HG02938 (cell line): Measurements from ENCODE around the gene EPN3.

Source experiments
- ATAC-seq: cut with Tn5 transposase; IDR thresholded peaks from one replicate; pipeline ENCODE4 v1.9.1; 2021; ENCODE audit warnings: mild to moderate bottlenecking, moderate library complexity; ENCODE audit not compliant: unreplicated experiment

EPN3 gene

GRCh38 chr17:50547736-50548083 lies 15.2 kb downstream of the EPN3 start:
- ATAC-seq: no peak

- no peak for ATAC-seq
Observed at GRCh38 chr17:50548831-50549230, 16.3 kb downstream of the EPN3 start.

- ATAC-seq: no peak
Observed at GRCh38 chr17:50549256-50549941, 16.9 kb downstream of the EPN3 start.

DNA sequence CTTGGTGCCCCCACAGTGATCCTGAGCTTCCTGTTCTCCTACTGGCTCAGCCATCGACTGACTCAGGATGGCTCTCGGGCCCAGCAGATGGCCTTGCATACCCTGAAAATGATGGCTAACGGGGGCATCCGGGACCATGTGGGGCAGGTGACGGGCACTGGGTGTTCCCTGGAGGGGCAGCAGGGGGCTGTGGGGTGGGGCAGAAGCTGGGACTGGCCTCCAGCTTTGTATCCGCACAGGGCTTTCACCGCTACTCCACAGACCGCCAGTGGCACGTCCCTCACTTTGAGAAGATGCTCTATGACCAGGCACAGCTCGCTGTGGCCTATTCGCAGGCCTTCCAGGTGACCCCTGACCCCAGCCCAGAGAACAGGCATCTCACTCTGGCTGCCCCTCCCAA lies 17.4 kb downstream of the EPN3 start:
- ATAC-seq: no peak

DNA sequence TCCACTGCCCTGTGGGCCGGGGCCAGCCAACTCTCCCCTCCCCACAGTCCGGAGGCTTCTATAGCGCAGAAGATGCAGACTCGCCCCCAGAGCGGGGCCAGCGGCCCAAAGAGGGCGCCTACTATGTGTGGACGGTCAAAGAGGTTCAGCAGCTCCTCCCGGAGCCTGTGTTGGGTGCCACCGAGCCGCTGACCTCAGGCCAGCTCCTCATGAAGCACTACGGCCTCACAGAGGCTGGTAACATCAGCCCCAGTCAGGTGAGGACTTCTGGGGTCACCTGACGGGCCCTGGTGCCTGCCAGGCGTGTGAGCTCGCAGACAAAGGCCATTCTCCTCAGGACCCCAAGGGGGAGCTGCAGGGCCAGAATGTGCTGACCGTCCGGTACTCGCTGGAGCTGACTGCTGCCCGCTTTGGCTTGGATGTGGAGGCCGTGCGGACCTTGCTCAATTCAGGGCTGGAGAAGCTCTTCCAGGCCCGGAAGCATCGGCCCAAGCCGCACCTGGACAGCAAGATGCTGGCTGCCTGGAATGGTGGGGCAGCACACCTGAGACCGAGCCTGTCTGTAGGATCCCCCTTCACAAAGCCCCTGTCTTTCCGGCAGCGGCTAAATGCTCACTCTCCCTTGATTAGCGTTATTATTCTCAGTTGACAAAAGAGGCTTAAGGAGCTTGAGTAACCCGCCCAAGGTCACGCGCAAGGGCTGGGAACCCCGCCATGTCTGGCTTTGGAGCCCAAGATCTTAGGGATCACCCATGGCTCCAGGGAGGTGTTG lies 18.3 kb downstream of the EPN3 start:
- no peak for ATAC-seq

DNA sequence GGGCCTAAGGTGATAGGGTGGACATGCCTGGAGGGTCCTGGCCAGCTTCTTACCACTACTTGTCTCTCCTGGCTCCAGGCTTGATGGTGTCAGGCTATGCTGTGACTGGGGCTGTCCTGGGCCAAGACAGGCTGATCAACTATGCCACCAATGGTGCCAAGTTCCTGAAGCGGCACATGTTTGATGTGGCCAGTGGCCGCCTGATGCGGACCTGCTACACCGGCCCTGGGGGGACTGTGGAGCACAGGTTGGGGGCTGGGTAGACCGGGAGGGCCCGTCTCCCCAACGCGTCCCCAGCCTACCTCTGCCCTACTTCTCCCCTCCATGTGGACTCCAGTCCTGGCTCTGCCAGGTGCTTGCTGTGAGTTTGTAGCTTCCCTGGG lies 18.9 kb downstream of the EPN3 start:
- ATAC-seq: no peak

DNA sequence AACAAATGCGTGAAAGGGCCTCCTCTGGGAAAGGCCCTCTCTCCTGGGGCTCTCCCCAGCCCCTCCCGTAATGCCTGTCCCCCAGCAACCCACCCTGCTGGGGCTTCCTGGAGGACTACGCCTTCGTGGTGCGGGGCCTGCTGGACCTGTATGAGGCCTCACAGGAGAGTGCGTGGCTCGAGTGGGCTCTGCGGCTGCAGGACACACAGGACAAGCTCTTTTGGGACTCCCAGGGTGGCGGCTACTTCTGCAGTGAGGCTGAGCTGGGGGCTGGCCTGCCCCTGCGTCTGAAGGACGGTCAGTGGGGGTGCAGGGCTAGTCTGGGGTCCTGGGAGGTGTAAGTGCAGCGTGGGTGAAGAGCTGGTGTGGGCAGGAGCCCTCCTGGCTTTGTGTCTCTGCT lies 19.3 kb downstream of the EPN3 start:
- ATAC-seq: no peak

DNA sequence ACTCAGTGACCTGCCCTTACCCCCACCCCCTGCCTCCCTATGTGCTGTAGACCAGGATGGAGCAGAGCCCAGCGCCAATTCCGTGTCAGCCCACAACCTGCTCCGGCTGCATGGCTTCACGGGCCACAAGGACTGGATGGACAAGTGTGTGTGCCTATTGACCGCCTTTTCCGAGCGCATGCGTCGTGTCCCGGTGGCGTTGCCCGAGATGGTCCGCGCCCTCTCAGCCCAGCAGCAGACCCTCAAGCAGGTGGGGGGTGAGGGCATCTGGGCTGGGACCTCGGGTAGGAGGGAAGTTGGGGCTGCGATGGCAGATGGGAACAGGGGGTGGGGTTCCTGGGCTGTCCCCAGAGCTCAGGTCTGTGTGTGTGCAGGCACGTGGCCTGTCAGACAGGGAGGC lies 21.7 kb downstream of the EPN3 start:
- ATAC-seq: no peak

DNA sequence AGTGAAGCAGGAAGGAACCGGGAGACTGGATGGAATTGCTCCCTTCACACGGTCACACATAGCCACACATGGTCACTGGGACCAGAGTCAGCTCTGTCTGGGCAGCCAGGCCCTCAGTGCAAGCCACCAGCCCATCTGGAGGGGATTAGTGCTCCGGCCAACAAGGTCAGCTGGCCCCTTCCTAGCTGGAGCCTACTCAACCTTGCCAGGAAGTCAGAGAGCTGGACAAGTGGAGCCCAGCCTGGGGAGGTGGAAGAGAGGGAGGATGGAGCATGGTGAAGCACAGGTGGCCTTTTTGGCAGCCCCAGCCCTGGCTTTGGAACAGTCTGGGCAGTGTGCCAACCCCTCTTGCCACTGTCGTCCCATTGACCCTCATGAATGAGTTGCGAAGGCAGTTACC lies 24.3 kb downstream of the EPN3 start:
- ATAC-seq: no peak

DNA sequence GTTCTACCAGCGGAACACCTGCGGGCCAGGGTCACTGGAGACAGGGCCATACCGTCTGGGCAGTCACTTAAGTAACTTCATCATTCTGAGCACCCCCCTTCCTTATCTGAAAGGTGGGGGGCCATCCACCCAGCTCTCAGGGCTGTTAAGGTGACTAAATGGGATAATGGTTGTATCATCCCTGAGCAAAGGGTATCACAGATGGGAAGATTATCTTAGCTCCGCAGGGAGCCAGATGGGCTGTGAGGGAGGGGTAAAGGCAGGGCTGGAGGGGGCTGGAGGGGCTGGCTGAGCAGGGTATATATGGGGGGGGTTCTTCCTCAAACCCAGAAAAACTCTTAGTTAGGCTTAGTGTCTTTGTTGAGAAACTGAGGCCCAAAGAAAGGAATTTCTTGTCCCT lies 25.1 kb downstream of the EPN3 start:
- no peak for ATAC-seq

DNA sequence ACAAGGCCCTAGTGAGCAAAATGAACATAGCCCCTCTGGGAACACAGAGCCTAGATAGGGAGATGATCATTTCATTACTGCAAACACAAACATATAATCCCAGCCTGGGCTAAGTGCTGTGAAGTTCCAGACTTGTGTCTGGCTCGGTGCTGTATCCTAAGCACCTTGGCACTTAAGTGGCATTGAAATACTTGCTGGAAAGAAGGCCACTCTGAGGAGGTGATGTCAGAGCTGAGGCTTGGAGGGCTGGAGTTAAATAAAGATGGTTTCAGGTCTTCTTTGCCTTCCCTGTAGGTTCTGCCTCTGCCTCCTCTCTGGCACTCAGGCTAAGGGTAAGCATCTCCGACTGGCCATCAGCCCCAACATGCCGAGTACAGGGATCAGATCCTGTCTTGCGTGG lies 25.6 kb downstream of the EPN3 start:
- ATAC-seq: no peak

- ATAC-seq: no peak
Observed at GRCh38 chr17:50558581-50558940, 26.0 kb downstream of the EPN3 start.

- ATAC-seq: no peak
Observed at GRCh38 chr17:50558941-50559614, 26.5 kb downstream of the EPN3 start.

GRCh38 chr17:50559674-50560184 lies 27.2 kb downstream of the EPN3 start:
- no peak for ATAC-seq

DNA sequence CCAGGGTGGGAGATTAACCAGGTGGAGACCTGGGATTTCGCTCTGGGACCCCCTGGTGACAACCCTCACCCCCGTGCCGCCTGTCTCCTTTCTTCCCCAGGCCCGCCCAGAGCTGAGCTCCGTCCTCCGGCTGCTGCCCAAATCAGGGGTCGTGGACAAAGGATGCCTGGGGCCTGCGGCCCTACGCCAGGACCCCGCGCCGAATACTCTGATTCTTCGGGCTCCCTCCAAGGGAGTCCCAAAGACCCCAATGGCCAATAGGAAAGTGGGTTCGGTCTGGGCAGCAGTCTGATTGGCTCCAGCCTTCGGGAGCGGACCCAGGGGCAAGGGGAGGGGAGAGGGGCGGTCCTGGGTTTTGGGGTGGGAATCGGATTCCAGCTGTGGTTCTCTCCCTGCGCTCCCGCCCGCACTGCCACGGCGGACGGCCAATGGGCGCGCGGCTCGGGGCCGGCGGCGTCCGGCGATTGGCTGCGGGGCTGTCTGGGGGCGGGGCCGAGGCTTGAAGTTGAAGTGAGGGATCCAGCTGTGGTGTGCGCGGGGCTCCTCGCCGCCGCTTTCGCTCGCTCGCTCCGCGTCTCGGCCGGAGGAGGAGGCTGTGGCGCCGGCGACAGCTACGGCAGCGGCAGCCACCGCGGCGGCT lies 27.8 kb downstream of the EPN3 start, which contains the start of gene CACNA1G:
CACNA1G (plus strand) TSS at position 531 of the 640 bp plus-strand sequence. CDS start 745 bp downstream, outside the sequence.
- ATAC-seq: peak; percentile 83

DNA sequence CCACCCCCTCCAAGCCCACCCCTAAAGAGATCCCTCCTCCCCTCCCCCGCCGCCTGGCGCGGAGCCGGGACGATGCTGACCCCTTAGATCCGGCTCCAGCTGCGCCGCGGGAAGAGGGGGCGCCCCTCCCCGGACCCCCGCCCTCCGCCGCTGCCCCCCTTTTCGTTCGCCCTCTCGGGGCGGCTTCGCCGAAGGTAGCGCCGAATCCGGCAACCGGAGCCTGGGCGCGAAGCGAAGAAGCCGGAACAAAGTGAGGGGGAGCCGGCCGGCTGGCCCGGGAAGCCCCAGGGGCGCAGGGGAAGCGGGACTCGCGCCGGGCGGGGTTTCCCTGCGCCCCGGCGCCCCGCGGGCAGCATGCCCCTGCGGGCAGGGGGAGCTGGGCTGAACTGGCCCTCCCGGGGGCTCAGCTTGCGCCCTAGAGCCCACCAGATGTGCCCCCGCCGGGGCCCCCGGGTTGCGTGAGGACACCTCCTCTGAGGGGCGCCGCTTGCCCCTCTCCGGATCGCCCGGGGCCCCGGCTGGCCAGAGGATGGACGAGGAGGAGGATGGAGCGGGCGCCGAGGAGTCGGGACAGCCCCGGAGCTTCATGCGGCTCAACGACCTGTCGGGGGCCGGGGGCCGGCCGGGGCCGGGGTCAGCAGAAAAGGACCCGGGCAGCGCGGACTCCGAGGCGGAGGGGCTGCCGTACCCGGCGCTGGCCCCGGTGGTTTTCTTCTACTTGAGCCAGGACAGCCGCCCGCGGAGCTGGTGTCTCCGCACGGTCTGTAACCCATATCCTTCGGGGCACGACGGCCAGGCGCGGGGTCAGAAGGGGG lies 28.6 kb downstream of the EPN3 start:
- no peak for ATAC-seq

GRCh38 chr17:50561746-50562141 lies 29.2 kb downstream of the EPN3 start:
- ATAC-seq: no peak

DNA sequence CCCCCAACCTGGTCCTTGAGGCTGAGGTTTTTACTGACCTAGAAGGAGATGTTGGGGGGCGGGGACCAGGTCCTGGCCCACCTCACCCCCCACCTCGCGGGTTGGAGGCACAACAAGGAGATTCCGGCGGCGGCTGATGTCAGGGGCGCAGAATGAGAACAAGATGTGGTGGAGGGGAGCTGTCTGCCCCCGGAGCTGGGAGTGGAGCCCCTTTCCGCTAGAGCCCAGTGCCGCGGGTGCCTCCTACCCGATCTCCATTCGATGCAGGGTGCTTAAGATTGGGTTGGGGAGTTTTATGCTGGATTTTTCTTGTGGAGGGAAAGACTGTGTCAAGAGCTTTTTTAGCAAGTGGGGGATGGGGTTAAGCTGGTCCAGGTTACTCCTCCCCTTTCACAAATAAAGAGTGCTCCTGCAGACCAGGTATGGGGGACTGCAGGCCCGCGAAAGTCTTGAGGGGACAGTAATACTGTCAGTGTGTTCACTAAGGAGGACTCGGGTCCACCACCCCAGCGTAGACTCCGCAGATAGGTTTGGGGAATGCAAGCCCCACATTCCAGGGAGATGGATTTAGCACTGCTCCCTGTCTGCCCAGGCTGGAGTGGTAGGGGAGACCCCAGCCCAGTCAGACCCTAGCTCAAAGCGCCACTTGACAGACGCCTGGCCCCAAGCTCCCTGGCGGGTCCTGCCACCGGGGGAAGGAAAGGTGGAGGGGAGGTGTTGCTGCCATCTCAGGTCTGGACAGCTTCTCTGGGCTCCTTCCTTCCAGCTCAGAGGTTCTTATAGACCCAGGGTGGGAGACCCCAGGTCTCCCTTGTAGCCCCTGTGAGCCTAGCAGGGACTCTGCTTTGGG lies 29.9 kb downstream of the EPN3 start:
- no peak for ATAC-seq

- no peak for ATAC-seq
Observed at GRCh38 chr17:50563092-50563511, 30.6 kb downstream of the EPN3 start.

DNA sequence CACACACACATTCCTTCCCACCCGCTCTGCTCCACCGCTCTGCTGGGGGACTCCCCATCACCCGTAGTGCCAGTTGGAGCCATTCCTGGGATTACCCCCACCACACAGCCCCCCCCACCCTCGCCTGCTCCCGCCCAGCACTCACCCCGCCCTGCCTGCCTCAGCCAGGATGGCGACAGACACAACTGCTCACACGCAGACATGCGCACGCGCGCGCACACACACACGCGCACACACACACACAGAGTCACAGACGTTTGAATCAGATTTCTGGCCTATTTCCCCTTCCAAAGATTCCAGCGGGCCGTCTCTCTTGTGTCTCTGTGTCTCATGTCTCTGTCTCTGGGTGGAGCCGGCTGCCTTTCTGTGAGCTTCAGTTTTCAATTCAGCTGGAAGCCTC lies 32.4 kb downstream of the EPN3 start:
- no peak for ATAC-seq
